ENCODE results near the gene DCLK2.

Gene DCLK2

GRCh38 chr4:150047546-150047945, 30.7 kb upstream of the DCLK2 start:
- no peaks in the 10 kb centered on the region for H3K4me1 ChIP-seq (ENCODE audit: control insufficient read depth, insufficient read depth, low read length, poor library complexity, severe bottlenecking)
- no peaks in the 10 kb centered on the region for H3K36me3 ChIP-seq (ENCODE audit: control insufficient read depth, insufficient read depth, low read length)
- H3K27ac ChIP-seq (ENCODE audit: low read depth, low read length, severe bottlenecking), result no peak overlapping the region
- H3K4me3 ChIP-seq (ENCODE audit: extremely low read depth, insufficient read depth, low read length, poor library complexity, severe bottlenecking), result no peak overlapping the region
- H3K9me3 ChIP-seq (ENCODE audit: control insufficient read depth, low read length), result no peaks in the 10 kb centered on the region

DNA sequence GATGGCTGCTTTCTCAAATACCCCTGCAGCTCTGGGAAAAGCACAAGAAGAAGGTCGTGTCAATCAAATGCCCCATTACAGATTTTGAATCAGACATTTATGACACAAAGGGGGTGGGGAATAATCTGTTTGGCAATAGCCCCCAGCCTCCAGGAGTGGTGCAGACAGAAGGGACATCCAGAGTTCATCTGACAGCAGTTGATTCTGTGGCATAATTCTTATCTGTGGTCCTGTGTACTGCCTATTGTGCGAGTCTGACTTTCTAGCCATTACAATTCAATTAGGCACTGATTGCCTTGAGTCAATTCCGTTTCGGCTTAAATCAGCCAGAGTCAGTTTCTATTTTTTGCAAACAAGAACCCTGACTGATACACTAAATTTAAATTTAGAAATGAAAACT, 28.6 kb upstream of the DCLK2 start:
- no peaks in the 10 kb centered on the region for H3K9me3 ChIP-seq (ENCODE audit: control insufficient read depth, low read length)
- H3K4me3 ChIP-seq (ENCODE audit: extremely low read depth, insufficient read depth, low read length, poor library complexity, severe bottlenecking), result no peak overlapping the region
- H3K27ac ChIP-seq (ENCODE audit: low read depth, low read length, severe bottlenecking), result no peak overlapping the region
- 100% methylated on average over 1 to 3 of the region's 4 CpGs for WGBS, 2 experiments (ENCODE audit: insufficient coverage in 2 of 2)
- H3K4me1 ChIP-seq (ENCODE audit: control insufficient read depth, insufficient read depth, low read length, poor library complexity, severe bottlenecking), result no peaks in the 10 kb centered on the region
- H3K36me3 ChIP-seq (ENCODE audit: control insufficient read depth, insufficient read depth, low read length), result no peaks in the 10 kb centered on the region

DNA sequence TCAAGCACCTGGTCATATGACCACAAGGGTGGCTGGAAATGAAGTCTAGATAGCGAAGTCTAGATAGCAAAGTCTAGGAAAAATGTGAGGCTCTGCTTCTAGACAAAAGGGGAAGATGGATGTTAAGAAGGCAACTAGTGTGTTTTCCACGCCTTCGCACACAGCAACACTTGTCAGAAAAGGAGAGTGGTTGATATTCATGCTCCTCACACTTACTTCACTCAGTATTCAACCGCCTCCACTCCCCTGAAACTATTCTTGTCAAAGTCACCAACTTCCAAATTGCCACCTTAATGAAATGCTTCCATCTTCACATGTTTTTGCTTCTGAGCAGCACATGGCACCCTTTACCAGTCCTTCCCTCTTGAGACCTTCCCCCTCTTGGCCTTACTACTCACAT, 27.7 kb upstream of the DCLK2 start:
- no peak overlapping the region for H3K4me3 ChIP-seq (ENCODE audit: extremely low read depth, insufficient read depth, low read length, poor library complexity, severe bottlenecking)
- no peaks in the 10 kb centered on the region for H3K4me1 ChIP-seq (ENCODE audit: control insufficient read depth, insufficient read depth, low read length, poor library complexity, severe bottlenecking)
- H3K27ac ChIP-seq (ENCODE audit: low read depth, low read length, severe bottlenecking), result no peak overlapping the region
- WGBS, 2 experiments (ENCODE audit: insufficient coverage in 2 of 2), result 85 to 92% methylated on average over 4 of the region's 4 CpGs
- H3K36me3 ChIP-seq (ENCODE audit: control insufficient read depth, insufficient read depth, low read length), result no peaks in the 10 kb centered on the region
- H3K9me3 ChIP-seq (ENCODE audit: control insufficient read depth, low read length), result no peaks in the 10 kb centered on the region

- no peaks in the 10 kb centered on the region for H3K36me3 ChIP-seq (ENCODE audit: control insufficient read depth, insufficient read depth, low read length)
- H3K4me1 ChIP-seq (ENCODE audit: control insufficient read depth, insufficient read depth, low read length, poor library complexity, severe bottlenecking), result no peaks in the 10 kb centered on the region
- H3K9me3 ChIP-seq (ENCODE audit: control insufficient read depth, low read length), result no peaks in the 10 kb centered on the region
- 76 to 88% methylated on average over 2 of the region's 3 CpGs for whole genome bisulfite sequencing, 2 experiments (ENCODE audit: insufficient coverage in 2 of 2)
- no peak overlapping the region for H3K27ac ChIP-seq (ENCODE audit: low read depth, low read length, severe bottlenecking)
- no peak overlapping the region for H3K4me3 ChIP-seq (ENCODE audit: extremely low read depth, insufficient read depth, low read length, poor library complexity, severe bottlenecking)
These were observed 27.1 kb upstream of the DCLK2 start for GRCh38 chr4:150051111-150051510.

DNA sequence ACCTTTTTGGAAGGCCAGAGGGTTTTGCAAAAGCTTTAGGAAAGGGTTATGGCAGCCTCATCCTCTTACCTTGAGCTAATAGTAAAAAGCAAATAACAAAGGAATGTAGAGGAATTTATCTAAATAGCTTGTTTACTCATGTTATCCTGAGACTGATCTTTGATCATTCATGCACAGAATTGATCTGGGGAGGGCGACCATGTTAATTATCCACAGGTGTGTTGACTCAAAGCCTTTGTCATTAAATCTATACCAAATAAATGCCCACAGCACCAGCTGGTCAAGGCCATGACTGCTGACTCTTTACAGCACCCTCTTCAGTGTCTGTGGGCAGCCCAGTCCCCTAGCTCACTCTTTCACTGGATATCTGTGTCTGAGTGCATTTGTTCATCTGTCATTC, 22.8 kb upstream of the DCLK2 start:
- Histone ChIP-seq H3K9me3 (ENCODE audit: control insufficient read depth, low read length) (no peaks in the 10 kb centered on the region), H3K27ac (ENCODE audit: low read depth, low read length, severe bottlenecking) (no peak overlapping the region), H3K4me1 (ENCODE audit: control insufficient read depth, insufficient read depth, low read length, poor library complexity, severe bottlenecking) (no peaks in the 10 kb centered on the region), H3K4me3 (ENCODE audit: extremely low read depth, insufficient read depth, low read length, poor library complexity, severe bottlenecking) (no peak overlapping the region), H3K36me3 (ENCODE audit: control insufficient read depth, insufficient read depth, low read length) (no peaks in the 10 kb centered on the region)
- 78 to 100% methylated on average over 1 of the region's 1 CpG for WGBS, 2 experiments (ENCODE audit: insufficient coverage in 2 of 2)

DNA sequence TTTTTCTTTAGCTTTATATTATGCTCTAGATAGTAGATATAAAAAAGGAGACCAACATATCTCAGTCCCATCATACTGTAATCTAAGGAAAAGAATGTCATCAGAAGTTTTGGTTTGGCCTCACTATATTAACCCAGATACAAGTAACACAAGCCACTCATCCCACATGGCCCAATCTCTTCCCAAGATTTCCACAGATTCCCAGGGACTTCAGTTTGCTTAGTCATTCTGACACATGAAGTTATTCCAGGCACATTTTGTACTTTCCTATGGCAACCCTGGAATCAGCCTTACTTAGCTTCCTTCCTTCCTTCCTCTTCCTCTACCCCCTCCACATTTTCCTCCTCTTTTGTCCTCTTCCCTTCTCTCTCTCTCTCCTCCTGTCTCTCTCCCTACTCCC, 21.7 kb upstream of the DCLK2 start:
- no peaks in the 10 kb centered on the region for H3K4me1 ChIP-seq (ENCODE audit: control insufficient read depth, insufficient read depth, low read length, poor library complexity, severe bottlenecking)
- no peak overlapping the region for H3K27ac ChIP-seq (ENCODE audit: low read depth, low read length, severe bottlenecking)
- H3K4me3 ChIP-seq (ENCODE audit: extremely low read depth, insufficient read depth, low read length, poor library complexity, severe bottlenecking), result no peak overlapping the region
- H3K36me3 ChIP-seq (ENCODE audit: control insufficient read depth, insufficient read depth, low read length), result no peaks in the 10 kb centered on the region
- H3K9me3 ChIP-seq (ENCODE audit: control insufficient read depth, low read length), result no peaks in the 10 kb centered on the region

- Histone ChIP-seq H3K9me3 (ENCODE audit: control insufficient read depth, low read length) (no peaks in the 10 kb centered on the region), H3K27ac (ENCODE audit: low read depth, low read length, severe bottlenecking) (no peak overlapping the region), H3K36me3 (ENCODE audit: control insufficient read depth, insufficient read depth, low read length) (no peaks in the 10 kb centered on the region), H3K4me3 (ENCODE audit: extremely low read depth, insufficient read depth, low read length, poor library complexity, severe bottlenecking) (no peak overlapping the region), H3K4me1 (ENCODE audit: control insufficient read depth, insufficient read depth, low read length, poor library complexity, severe bottlenecking) (no peaks in the 10 kb centered on the region)
- 80% methylated on average over 1 of the region's 1 CpG; no CpG with 5 or more reads in 1 of the 2 experiments for WGBS, 2 experiments (ENCODE audit: insufficient coverage in 2 of 2)
These were observed 17.0 kb upstream of the DCLK2 start for GRCh38 chr4:150061086-150061776.

GRCh38 chr4:150063128-150063527, 15.1 kb upstream of the DCLK2 start:
- no peaks in the 10 kb centered on the region for H3K36me3 ChIP-seq (ENCODE audit: control insufficient read depth, insufficient read depth, low read length)
- no peak overlapping the region for H3K27ac ChIP-seq (ENCODE audit: low read depth, low read length, severe bottlenecking)
- H3K9me3 ChIP-seq (ENCODE audit: control insufficient read depth, low read length), result no peaks in the 10 kb centered on the region
- no peak overlapping the region for H3K4me3 ChIP-seq (ENCODE audit: extremely low read depth, insufficient read depth, low read length, poor library complexity, severe bottlenecking)
- no peaks in the 10 kb centered on the region for H3K4me1 ChIP-seq (ENCODE audit: control insufficient read depth, insufficient read depth, low read length, poor library complexity, severe bottlenecking)

DNA sequence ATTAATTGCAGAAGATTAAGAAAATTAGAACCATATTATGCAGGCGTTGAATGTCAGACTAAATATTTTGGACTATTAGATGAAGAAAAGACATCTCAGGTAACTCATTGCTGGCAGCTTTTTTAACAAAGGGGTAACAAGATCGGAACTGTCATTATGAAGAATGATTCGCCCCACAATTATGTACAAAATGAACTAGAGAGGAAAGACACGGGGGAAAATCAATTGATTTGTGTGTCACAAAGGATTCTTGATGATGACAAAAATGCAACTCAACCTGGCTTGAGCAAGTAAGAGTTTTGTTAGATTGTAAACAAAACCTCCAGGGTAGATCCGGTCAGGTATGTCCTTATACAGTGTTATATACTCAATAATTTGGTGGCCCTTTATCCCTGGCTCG, 12.5 kb upstream of the DCLK2 start:
- WGBS, 2 experiments (ENCODE audit: insufficient coverage in 2 of 2), result 91 to 92% methylated on average over 5 to 6 of the region's 6 CpGs
- no peak overlapping the region for H3K4me3 ChIP-seq (ENCODE audit: extremely low read depth, insufficient read depth, low read length, poor library complexity, severe bottlenecking)
- no peaks in the 10 kb centered on the region for H3K9me3 ChIP-seq (ENCODE audit: control insufficient read depth, low read length)
- no peaks in the 10 kb centered on the region for H3K4me1 ChIP-seq (ENCODE audit: control insufficient read depth, insufficient read depth, low read length, poor library complexity, severe bottlenecking)
- H3K36me3 ChIP-seq (ENCODE audit: control insufficient read depth, insufficient read depth, low read length), result no peaks in the 10 kb centered on the region
- no peak overlapping the region for H3K27ac ChIP-seq (ENCODE audit: low read depth, low read length, severe bottlenecking)

- WGBS, 2 experiments (ENCODE audit: insufficient coverage in 2 of 2), result 67 to 86% methylated on average over 1 of the region's 3 CpGs
- Histone ChIP-seq H3K27ac (ENCODE audit: low read depth, low read length, severe bottlenecking) (no peak overlapping the region), H3K36me3 (ENCODE audit: control insufficient read depth, insufficient read depth, low read length) (no peaks in the 10 kb centered on the region), H3K9me3 (ENCODE audit: control insufficient read depth, low read length) (no peaks in the 10 kb centered on the region), H3K4me3 (ENCODE audit: extremely low read depth, insufficient read depth, low read length, poor library complexity, severe bottlenecking) (no peak overlapping the region), H3K4me1 (ENCODE audit: control insufficient read depth, insufficient read depth, low read length, poor library complexity, severe bottlenecking) (no peaks in the 10 kb centered on the region)
These were observed 10.4 kb upstream of the DCLK2 start for GRCh38 chr4:150067859-150068258.

GRCh38 chr4:150068300-150068960, 9.8 kb upstream of the DCLK2 start:
- H3K36me3 ChIP-seq (ENCODE audit: control insufficient read depth, insufficient read depth, low read length), result no peaks in the 10 kb centered on the region
- no peaks in the 10 kb centered on the region for H3K9me3 ChIP-seq (ENCODE audit: control insufficient read depth, low read length)
- 87 to 100% methylated on average over 2 to 4 of the region's 6 CpGs for WGBS, 2 experiments (ENCODE audit: insufficient coverage in 2 of 2)
- H3K4me1 ChIP-seq (ENCODE audit: control insufficient read depth, insufficient read depth, low read length, poor library complexity, severe bottlenecking), result no peaks in the 10 kb centered on the region
- no peak overlapping the region for H3K4me3 ChIP-seq (ENCODE audit: extremely low read depth, insufficient read depth, low read length, poor library complexity, severe bottlenecking)
- H3K27ac ChIP-seq (ENCODE audit: low read depth, low read length, severe bottlenecking), result no peak overlapping the region

Data from mesodermal cell (in vitro differentiated cells).